Activated CD8-positive, alpha-beta T cell treated with anti-CD3 and anti-CD28 coated beads for 36 hours (primary cell): ENCODE results near the gene MOV10L1. TPM values are rescaled to one million over a fixed set of nuclear protein-coding genes. Genes with fewer than 3 reads are reported as not detected.

Source experiments
- ATAC-seq: fragments of 200-7000 bp; cut with Tn5 transposase; one replicate; pipeline ENCODE4 v1.10.0; 2021; ENCODE audit warnings: mild to moderate bottlenecking, moderate library complexity
- CTCF ChIA-PET: fragments of 350-600 bp; sonication (Branson Sonifier 250); formaldehyde crosslinking; loops from one replicate; lab custom pipeline; 2021; ENCODE audit warnings: antibody characterized with exemption; lab: Charles Lee
- POLR2A ChIA-PET: fragments of 350-600 bp; sonication (Branson Sonifier 250); formaldehyde crosslinking; loops from one replicate; lab custom pipeline; 2021; ENCODE audit warnings: antibody characterized with exemption; lab: Charles Lee
- DNase-seq: peaks from one replicate; pipeline ENCODE4 v3.0.0-alpha.2; 2020
- H3K27ac Mint-ChIP-seq: one replicate; pipeline ENCODE4 v1.8.0; 2021; ENCODE audit warnings: mild to moderate bottlenecking, mixed read lengths
- H3K27me3 Mint-ChIP-seq: one replicate; pipeline ENCODE4 v1.8.0; 2021; ENCODE audit warnings: mixed read lengths
- H3K36me3 Mint-ChIP-seq: one replicate; pipeline ENCODE4 v1.8.0; 2021; ENCODE audit warnings: low read depth, mixed read lengths
- H3K4me1 Mint-ChIP-seq: one replicate; pipeline ENCODE4 v1.8.0; 2021; ENCODE audit warnings: low read depth, mixed read lengths
- H3K4me3 Mint-ChIP-seq: one replicate; pipeline ENCODE4 v1.8.0; 2021; ENCODE audit warnings: mild to moderate bottlenecking, moderate library complexity, mixed read lengths
- H3K9me3 Mint-ChIP-seq: one replicate; pipeline ENCODE4 v1.8.0; 2021; ENCODE audit warnings: mixed read lengths
- CTCF ChIP-seq: fragments of 200-600 bp; IDR thresholded peaks from one replicate; pipeline ENCODE4 v1.8.0; 2022; ENCODE audit warnings: antibody characterized with exemption, mild to moderate bottlenecking
- intact Hi-C: fragments of 100-400 bp; cut with micrococcal nuclease; formaldehyde crosslinking; loops from one replicate; pipeline ENCODE4 v1.10.0; 2022
- total RNA-seq, 2 experiments: library from RNA; stranded (reverse); gene quantifications; one replicate each; pipeline ENCODE4 v1.2.3, GENCODE V29; 2021

Gene MOV10L1
- total RNA-seq, 2 experiments from 2014 or later = 0.34 TPM; not detected in 1

GRCh38 chr22:50090412-50090714 lies 557 bp downstream of the MOV10L1 start:
- DNase-seq (no peak), ATAC-seq (no peak)
- H3K36me3 Mint-ChIP-seq = peaks cover 12% of the 10 kb centered on the region
- CTCF ChIA-PET = no interaction called here
- no peak overlapping the region for H3K4me3 Mint-ChIP-seq
- TF ChIP-seq CTCF = no peak
- peaks cover 11% of the 10 kb centered on the region for H3K27me3 Mint-ChIP-seq
- POLR2A ChIA-PET = no interaction called here
- H3K27ac Mint-ChIP-seq = no peak overlapping the region
- H3K9me3 Mint-ChIP-seq = peaks cover 12% of the 10 kb centered on the region
- H3K4me1 Mint-ChIP-seq = no peaks in the 10 kb centered on the region
- intact Hi-C loops = no loop called here

- Mint-ChIP-seq H3K27ac (no peak overlapping the region), H3K9me3 (peaks cover 12% of the 10 kb centered on the region), H3K4me3 (no peak overlapping the region), H3K36me3 (peaks cover 12% of the 10 kb centered on the region), H3K27me3 (peaks cover 13% of the 10 kb centered on the region), H3K4me1 (no peaks in the 10 kb centered on the region)
- ChIA-PET CTCF (interaction anchor here (0.5 kb wide), 1 partner anchor 174 kb away, joined by 3 read pairs; no protein-coding TSS in a partner anchor), POLR2A (no interaction called here)
- DNase-seq = no peak
- no peak for ATAC-seq
- no peak for TF ChIP-seq CTCF
- intact Hi-C loops = no loop called here
Observed at GRCh38 chr22:50091092-50091768, 1.4 kb downstream of the MOV10L1 start.

- Mint-ChIP-seq H3K27ac (no peak overlapping the region), H3K36me3 (peaks cover 4% of the 10 kb centered on the region), H3K9me3 (peaks cover 4% of the 10 kb centered on the region), H3K4me3 (no peak overlapping the region), H3K4me1 (no peaks in the 10 kb centered on the region), H3K27me3 (peaks cover 10% of the 10 kb centered on the region)
- ATAC-seq = no peak
- intact Hi-C loops = no loop called here
- no peak for TF ChIP-seq CTCF
- DNase-seq = no peak
- ChIA-PET CTCF (no interaction called here), POLR2A (no interaction called here)
Observed at GRCh38 chr22:50092342-50092741, 2.5 kb downstream of the MOV10L1 start.

GRCh38 chr22:50098052-50098451 lies 8.2 kb downstream of the MOV10L1 start:
- TF ChIP-seq CTCF = no peak
- Mint-ChIP-seq H3K27me3 (peaks cover 16% of the 10 kb centered on the region), H3K4me3 (no peak overlapping the region), H3K4me1 (peaks cover 8% of the 10 kb centered on the region), H3K9me3 (no peaks in the 10 kb centered on the region), H3K27ac (no peak overlapping the region), H3K36me3 (no peaks in the 10 kb centered on the region)
- intact Hi-C loops = no loop called here
- no peak for DNase-seq
- CTCF ChIA-PET = no interaction called here
- ATAC-seq = no peak
- POLR2A ChIA-PET = interaction anchor here (0.8 kb wide), 1 partner anchor 41 kb away, joined by 3 read pairs; no protein-coding TSS in a partner anchor

GRCh38 chr22:50101870-50102565 lies 12.2 kb downstream of the MOV10L1 start:
- H3K36me3 Mint-ChIP-seq = no peaks in the 10 kb centered on the region
- H3K27ac Mint-ChIP-seq = no peak overlapping the region

More at GRCh38 chr22:50101870-50102565, 12.2 kb downstream of the MOV10L1 start:
- DNase-seq (no peak), ATAC-seq (peak; percentile 20)
- peaks cover 14% of the 10 kb centered on the region for H3K4me1 Mint-ChIP-seq
- intact Hi-C loops = no loop called here
- no peaks in the 10 kb centered on the region for H3K9me3 Mint-ChIP-seq
- POLR2A ChIA-PET = no interaction called here
- TF ChIP-seq CTCF = no peak
- H3K27me3 Mint-ChIP-seq = peaks cover 10% of the 10 kb centered on the region
- H3K4me3 Mint-ChIP-seq = no peak overlapping the region
- CTCF ChIA-PET = interaction anchor here (0.8 kb wide), 1 partner anchor 16 kb away, joined by 3 read pairs; no protein-coding TSS in a partner anchor
